SK-N-SH (cell line): ENCODE data around the gene ZNF407. TPM values are rescaled to one million over a fixed set of nuclear protein-coding genes. Genes with fewer than 3 reads are reported as not detected.

Source experiments
- CTCF ChIA-PET: fragments of 300-600, 350-600 bp; formaldehyde crosslinking; extraction: SDS; loops from one replicate; lab custom pipeline; 2021; lab: Yijun Ruan, JAX
- POLR2A ChIA-PET: fragments of 350-600 bp; sonication (Branson Sonifier 250); formaldehyde crosslinking; extraction: SDS; loops from one replicate; lab custom pipeline; 2020; ENCODE audit warnings: antibody characterized with exemption, inconsistent platforms; lab: Yijun Ruan, JAX
- DNase-seq: peaks from one replicate; pipeline ENCODE4 v3.0.0; 2012
- H2AFZ ChIP-seq: fragments of 200-600 bp; sonication (generic); 2 replicates; pipeline ENCODE4 v1.8.1; 2016; ENCODE audit warnings: antibody characterized with exemption, mild to moderate bottlenecking, low read depth
- H3F3A ChIP-seq: fragments of 200-600 bp; sonication (generic); replicated peaks from 2 replicates; pipeline ENCODE3; 2016; ENCODE audit warnings: antibody characterized with exemption, mild to moderate bottlenecking; ENCODE audit not compliant: insufficient read depth
- H3K27ac ChIP-seq, 2 experiments: fragments of 200-500 bp in 1 of 2; fragments of 200-600 bp in 1 of 2; sonication (Bioruptor generic) in 1 of 2; sonication (generic), shearing (Covaris generic) in 1 of 2; 2 replicates each; pipeline versions ENCODE4 v1.5.1 to v1.6.1; 2014 to 2016; ENCODE audit warnings: low read depth in 2 of 2, inconsistent platforms in 1 of 2, low read length in 1 of 2, mild to moderate bottlenecking in 1 of 2, mixed read lengths in 1 of 2
- H3K27me3 ChIP-seq: fragments of 200-600 bp; sonication (generic), shearing (Covaris generic); 2 replicates; pipeline ENCODE4 v1.6.1; 2016; ENCODE audit warnings: mixed run types; ENCODE audit not compliant: insufficient read depth
- H3K36me3 ChIP-seq, 2 experiments: fragments of 200-500 bp in 1 of 2; fragments of 200-600 bp in 1 of 2; sonication (Bioruptor generic) in 1 of 2; sonication (generic) in 1 of 2; replicated peaks in 1 of 2; 2 replicates each; pipeline versions ENCODE3 to v1.5.1; 2014 to 2016; ENCODE audit warnings: low read length in 1 of 2, mild to moderate bottlenecking in 1 of 2; ENCODE audit not compliant: insufficient read depth in 2 of 2, control insufficient read depth in 1 of 2
- H3K4me1 ChIP-seq, 2 experiments: fragments of 200-500 bp in 1 of 2; fragments of 200-600 bp in 1 of 2; sonication (Bioruptor generic) in 1 of 2; sonication (generic), shearing (Covaris generic) in 1 of 2; 2 replicates each; pipeline versions ENCODE4 v1.5.1 to v1.6.1; 2014 to 2016; ENCODE audit warnings: low read depth in 1 of 2, low read length in 1 of 2, mixed run types in 1 of 2; ENCODE audit not compliant: insufficient read depth in 2 of 2, control insufficient read depth in 1 of 2
- H3K4me2 ChIP-seq: fragments of 200-600 bp; sonication (generic), shearing (Covaris generic); 2 replicates; pipeline ENCODE4 v1.6.1; 2017; ENCODE audit warnings: mixed run types
- H3K4me3 ChIP-seq, 2 experiments: fragments of 200-500 bp in 1 of 2; fragments of 200-600 bp in 1 of 2; sonication (Bioruptor generic) in 1 of 2; sonication (generic), shearing (Covaris generic) in 1 of 2; 2 replicates each; pipeline versions ENCODE4 v1.5.1 to v1.8.1; 2014 to 2016; ENCODE audit warnings: low read depth in 2 of 2, inconsistent platforms in 1 of 2, low read length in 1 of 2, mild to moderate bottlenecking in 1 of 2, mixed read lengths in 1 of 2, moderate library complexity in 1 of 2
- H3K79me2 ChIP-seq: fragments of 200-600 bp; sonication (generic); 2 replicates; pipeline ENCODE4 v1.8.1; 2017; ENCODE audit warnings: mild to moderate bottlenecking; ENCODE audit not compliant: insufficient read depth
- H3K9ac ChIP-seq: fragments of 200-600 bp; sonication (generic); 2 replicates; pipeline ENCODE4 v1.6.1; 2017; ENCODE audit warnings: mixed run types
- H3K9me2 ChIP-seq: fragments of 200-600 bp; sonication (generic); 2 replicates; pipeline ENCODE4 v1.6.1; 2017; ENCODE audit warnings: mixed run types
- H3K9me3 ChIP-seq: fragments of 200-600 bp; sonication (generic); 2 replicates; pipeline ENCODE4 v1.6.1; 2017; ENCODE audit warnings: mixed run types, mild to moderate bottlenecking, moderate library complexity
- H4K20me1 ChIP-seq: fragments of 200-600 bp; sonication (generic); 2 replicates; pipeline ENCODE4 v1.6.1; 2017; ENCODE audit warnings: mild to moderate bottlenecking, mixed run types; ENCODE audit not compliant: insufficient read depth
- CHD2 ChIP-seq: fragments of 150-350 bp; IDR thresholded peaks from 2 replicates; pipeline ENCODE4 v1.6.1; 2018; ENCODE audit warnings: low read length; ENCODE audit not compliant: partially characterized antibody
- EZH2phosphoT487 ChIP-seq: fragments of 200-600 bp; sonication (generic); IDR thresholded peaks from 2 replicates; pipeline ENCODE4 v1.6.1; 2017; ENCODE audit warnings: low read depth, mixed run types, mild to moderate bottlenecking, antibody characterized with exemption, moderate library complexity, borderline replicate concordance
- FOXJ3 ChIP-seq: sonication (generic); formaldehyde crosslinking; IDR thresholded peaks from 2 replicates; pipeline ENCODE4 v1.5.1; 2020; ENCODE audit warnings: mild to moderate bottlenecking, missing genetic modification reagents
- FOXM1 ChIP-seq: IDR thresholded peaks from 2 replicates; pipeline ENCODE4 v1.4.0; 2012; ENCODE audit warnings: low read depth, mild to moderate bottlenecking
- GABPA ChIP-seq: IDR thresholded peaks from 2 replicates; pipeline ENCODE4 v1.4.0; 2012; ENCODE audit warnings: low read depth, mild to moderate bottlenecking
- GATA2 ChIP-seq: sonication (generic); formaldehyde crosslinking; IDR thresholded peaks from 2 replicates; pipeline ENCODE4 v1.5.0; 2020; ENCODE audit warnings: mild to moderate bottlenecking, missing genetic modification reagents
- MEF2A ChIP-seq: IDR thresholded peaks from 2 replicates; pipeline ENCODE4 v1.4.0; 2012; ENCODE audit warnings: low read depth, borderline replicate concordance
- NFIC ChIP-seq: IDR thresholded peaks from 2 replicates; pipeline ENCODE4 v1.4.0; 2012; ENCODE audit warnings: borderline replicate concordance
- RAD21 ChIP-seq: IDR thresholded peaks from 2 replicates; pipeline ENCODE4 v1.6.1; 2012; ENCODE audit warnings: mild to moderate bottlenecking, low read length
- RFX5 ChIP-seq: IDR thresholded peaks from 2 replicates; pipeline ENCODE4 v1.6.1; 2012; ENCODE audit warnings: mild to moderate bottlenecking, improper control_type of control experiment, low read length
- RXRA ChIP-seq: IDR thresholded peaks from 2 replicates; pipeline ENCODE4 v1.4.0; 2012; ENCODE audit warnings: low read depth, mild to moderate bottlenecking, borderline replicate concordance
- SMC3 ChIP-seq: IDR thresholded peaks from 2 replicates; pipeline ENCODE4 v1.6.1; 2012; ENCODE audit warnings: low read depth, low read length, improper control_type of control experiment
- YY1 ChIP-seq: IDR thresholded peaks from 2 replicates; pipeline ENCODE4 v1.4.0; 2012; ENCODE audit warnings: low read depth, mild to moderate bottlenecking
- WGBS: methylation state at CpG from one replicate; pipeline ENCODE4 v1.1.6; 2017; ENCODE audit warnings: low lambda C conversion rate; 5-methylcytosine and 5-hydroxymethylcytosine counted together
- polyA plus RNA-seq, 3 experiments: library from polyadenylated mRNA; depleted of rRNA; stranded (reverse); fragments of >200 nt; gene quantifications; 2 replicates each; pipeline ENCODE4 v1.2.3, GENCODE V29; 2012
- TF ChIP-seq, protein P1 (sequence below): IDR thresholded peaks from 2 replicates; pipeline ENCODE4 v1.6.1; 2012; ENCODE audit warnings: mild to moderate bottlenecking, low read depth, low read length, moderate library complexity
- TF ChIP-seq, protein P2 (sequence below): fragments of 200-600 bp; sonication (generic); IDR thresholded peaks from 2 replicates; pipeline ENCODE4 v1.6.1; 2017; ENCODE audit warnings: antibody characterized with exemption, mild to moderate bottlenecking, moderate library complexity
- TF ChIP-seq, protein P3 (sequence below): IDR thresholded peaks from 2 replicates; pipeline ENCODE4; 2012
- TF ChIP-seq, protein P4 (sequence below): IDR thresholded peaks from 2 replicates; pipeline ENCODE4 v1.4.0; 2012; ENCODE audit warnings: low read depth, borderline replicate concordance
- TF ChIP-seq, protein P5 (sequence below): IDR thresholded peaks from 2 replicates; pipeline ENCODE4 v1.4.0; 2012; ENCODE audit warnings: low read depth

Gene ZNF407
- polyA plus RNA-seq, 1 of the 3 experiments (the other 2 are of a cell fraction), result 2.6 TPM

DNA sequence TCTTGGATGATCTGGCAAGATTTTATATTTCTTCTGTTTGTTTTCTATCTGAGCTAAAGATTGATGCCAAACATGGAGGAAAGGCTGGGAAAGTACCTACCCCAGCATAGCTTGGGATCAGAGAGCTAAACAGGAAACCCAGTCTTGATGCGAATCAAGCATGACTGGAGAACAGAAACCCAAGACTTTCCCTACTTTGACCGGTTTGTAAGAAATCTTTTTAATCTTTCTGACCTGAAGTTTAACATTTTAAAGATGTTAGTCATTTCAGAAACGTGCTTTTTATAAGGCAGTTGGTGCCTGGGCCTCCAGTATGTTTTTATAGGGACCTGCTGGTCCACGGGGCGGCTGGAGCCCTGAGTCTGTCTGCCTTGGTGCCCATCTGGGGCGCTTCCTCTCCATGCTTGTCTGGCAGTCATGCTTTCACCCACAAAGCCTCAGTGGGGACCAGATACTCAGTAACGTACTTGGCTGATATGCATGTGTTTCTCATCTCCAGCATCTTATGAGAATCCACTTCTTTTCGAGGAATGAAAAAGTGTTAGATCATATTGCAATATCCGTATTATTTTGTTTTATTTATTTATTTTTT lies 344.7 kb downstream of the ZNF407 start:
- H3K9me2 ChIP-seq, result no peaks in the 10 kb centered on the region
- TF ChIP-seq, protein P1, sequence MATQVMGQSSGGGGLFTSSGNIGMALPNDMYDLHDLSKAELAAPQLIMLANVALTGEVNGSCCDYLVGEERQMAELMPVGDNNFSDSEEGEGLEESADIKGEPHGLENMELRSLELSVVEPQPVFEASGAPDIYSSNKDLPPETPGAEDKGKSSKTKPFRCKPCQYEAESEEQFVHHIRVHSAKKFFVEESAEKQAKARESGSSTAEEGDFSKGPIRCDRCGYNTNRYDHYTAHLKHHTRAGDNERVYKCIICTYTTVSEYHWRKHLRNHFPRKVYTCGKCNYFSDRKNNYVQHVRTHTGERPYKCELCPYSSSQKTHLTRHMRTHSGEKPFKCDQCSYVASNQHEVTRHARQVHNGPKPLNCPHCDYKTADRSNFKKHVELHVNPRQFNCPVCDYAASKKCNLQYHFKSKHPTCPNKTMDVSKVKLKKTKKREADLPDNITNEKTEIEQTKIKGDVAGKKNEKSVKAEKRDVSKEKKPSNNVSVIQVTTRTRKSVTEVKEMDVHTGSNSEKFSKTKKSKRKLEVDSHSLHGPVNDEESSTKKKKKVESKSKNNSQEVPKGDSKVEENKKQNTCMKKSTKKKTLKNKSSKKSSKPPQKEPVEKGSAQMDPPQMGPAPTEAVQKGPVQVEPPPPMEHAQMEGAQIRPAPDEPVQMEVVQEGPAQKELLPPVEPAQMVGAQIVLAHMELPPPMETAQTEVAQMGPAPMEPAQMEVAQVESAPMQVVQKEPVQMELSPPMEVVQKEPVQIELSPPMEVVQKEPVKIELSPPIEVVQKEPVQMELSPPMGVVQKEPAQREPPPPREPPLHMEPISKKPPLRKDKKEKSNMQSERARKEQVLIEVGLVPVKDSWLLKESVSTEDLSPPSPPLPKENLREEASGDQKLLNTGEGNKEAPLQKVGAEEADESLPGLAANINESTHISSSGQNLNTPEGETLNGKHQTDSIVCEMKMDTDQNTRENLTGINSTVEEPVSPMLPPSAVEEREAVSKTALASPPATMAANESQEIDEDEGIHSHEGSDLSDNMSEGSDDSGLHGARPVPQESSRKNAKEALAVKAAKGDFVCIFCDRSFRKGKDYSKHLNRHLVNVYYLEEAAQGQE, result no peak
- TF ChIP-seq RAD21, result no peak
- no peak for TF ChIP-seq NFIC
- TF ChIP-seq MEF2A, result no peak
- no peak for TF ChIP-seq FOXM1
- TF ChIP-seq GATA2, result no peak
- TF ChIP-seq GABPA, result no peak
- TF ChIP-seq RXRA, result no peak
- TF ChIP-seq SMC3, result no peak
- TF ChIP-seq, protein P2, sequence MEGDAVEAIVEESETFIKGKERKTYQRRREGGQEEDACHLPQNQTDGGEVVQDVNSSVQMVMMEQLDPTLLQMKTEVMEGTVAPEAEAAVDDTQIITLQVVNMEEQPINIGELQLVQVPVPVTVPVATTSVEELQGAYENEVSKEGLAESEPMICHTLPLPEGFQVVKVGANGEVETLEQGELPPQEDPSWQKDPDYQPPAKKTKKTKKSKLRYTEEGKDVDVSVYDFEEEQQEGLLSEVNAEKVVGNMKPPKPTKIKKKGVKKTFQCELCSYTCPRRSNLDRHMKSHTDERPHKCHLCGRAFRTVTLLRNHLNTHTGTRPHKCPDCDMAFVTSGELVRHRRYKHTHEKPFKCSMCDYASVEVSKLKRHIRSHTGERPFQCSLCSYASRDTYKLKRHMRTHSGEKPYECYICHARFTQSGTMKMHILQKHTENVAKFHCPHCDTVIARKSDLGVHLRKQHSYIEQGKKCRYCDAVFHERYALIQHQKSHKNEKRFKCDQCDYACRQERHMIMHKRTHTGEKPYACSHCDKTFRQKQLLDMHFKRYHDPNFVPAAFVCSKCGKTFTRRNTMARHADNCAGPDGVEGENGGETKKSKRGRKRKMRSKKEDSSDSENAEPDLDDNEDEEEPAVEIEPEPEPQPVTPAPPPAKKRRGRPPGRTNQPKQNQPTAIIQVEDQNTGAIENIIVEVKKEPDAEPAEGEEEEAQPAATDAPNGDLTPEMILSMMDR, result no peak
- TF ChIP-seq RFX5, result no peak
- no peak for TF ChIP-seq YY1
- no peak for TF ChIP-seq FOXJ3
- TF ChIP-seq, protein P3, sequence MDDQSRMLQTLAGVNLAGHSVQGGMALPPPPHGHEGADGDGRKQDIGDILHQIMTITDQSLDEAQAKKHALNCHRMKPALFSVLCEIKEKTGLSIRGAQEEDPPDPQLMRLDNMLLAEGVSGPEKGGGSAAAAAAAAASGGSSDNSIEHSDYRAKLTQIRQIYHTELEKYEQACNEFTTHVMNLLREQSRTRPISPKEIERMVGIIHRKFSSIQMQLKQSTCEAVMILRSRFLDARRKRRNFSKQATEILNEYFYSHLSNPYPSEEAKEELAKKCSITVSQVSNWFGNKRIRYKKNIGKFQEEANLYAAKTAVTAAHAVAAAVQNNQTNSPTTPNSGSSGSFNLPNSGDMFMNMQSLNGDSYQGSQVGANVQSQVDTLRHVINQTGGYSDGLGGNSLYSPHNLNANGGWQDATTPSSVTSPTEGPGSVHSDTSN, result no peak
- TF ChIP-seq, protein P4, sequence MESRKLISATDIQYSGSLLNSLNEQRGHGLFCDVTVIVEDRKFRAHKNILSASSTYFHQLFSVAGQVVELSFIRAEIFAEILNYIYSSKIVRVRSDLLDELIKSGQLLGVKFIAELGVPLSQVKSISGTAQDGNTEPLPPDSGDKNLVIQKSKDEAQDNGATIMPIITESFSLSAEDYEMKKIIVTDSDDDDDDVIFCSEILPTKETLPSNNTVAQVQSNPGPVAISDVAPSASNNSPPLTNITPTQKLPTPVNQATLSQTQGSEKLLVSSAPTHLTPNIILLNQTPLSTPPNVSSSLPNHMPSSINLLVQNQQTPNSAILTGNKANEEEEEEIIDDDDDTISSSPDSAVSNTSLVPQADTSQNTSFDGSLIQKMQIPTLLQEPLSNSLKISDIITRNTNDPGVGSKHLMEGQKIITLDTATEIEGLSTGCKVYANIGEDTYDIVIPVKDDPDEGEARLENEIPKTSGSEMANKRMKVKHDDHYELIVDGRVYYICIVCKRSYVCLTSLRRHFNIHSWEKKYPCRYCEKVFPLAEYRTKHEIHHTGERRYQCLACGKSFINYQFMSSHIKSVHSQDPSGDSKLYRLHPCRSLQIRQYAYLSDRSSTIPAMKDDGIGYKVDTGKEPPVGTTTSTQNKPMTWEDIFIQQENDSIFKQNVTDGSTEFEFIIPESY, result no peak
- no peak for TF ChIP-seq CHD2
- TF ChIP-seq, protein P5, sequence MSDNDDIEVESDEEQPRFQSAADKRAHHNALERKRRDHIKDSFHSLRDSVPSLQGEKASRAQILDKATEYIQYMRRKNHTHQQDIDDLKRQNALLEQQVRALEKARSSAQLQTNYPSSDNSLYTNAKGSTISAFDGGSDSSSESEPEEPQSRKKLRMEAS, result no peak
- TF ChIP-seq EZH2phosphoT487, result no peak
- H2AFZ ChIP-seq, result no peak overlapping the region
- H3F3A ChIP-seq, result peaks cover 4% of the 10 kb centered on the region
- no peak overlapping the region for H3K4me3 ChIP-seq
- no peaks in the 10 kb centered on the region for H3K9me3 ChIP-seq
- 82% methylated on average over 9 of the region's 9 CpGs for whole genome bisulfite sequencing
- DNase-seq, result no peak
- peaks cover 0 to 2% of the 10 kb centered on the region in 2 experiments; a peak in 3 of 4 replicates for H3K4me1 ChIP-seq
- H3K4me2 ChIP-seq, result no peak overlapping the region
- H3K27me3 ChIP-seq, result no peaks in the 10 kb centered on the region
- no peaks in the 10 kb centered on the region for H4K20me1 ChIP-seq
- H3K36me3 ChIP-seq, result no peaks in the 10 kb centered on the region
- H3K9ac ChIP-seq, result no peak overlapping the region
- peak overlapping the region in 1 of 2 experiments; percentile 13; a peak in 1 of 4 replicates for H3K27ac ChIP-seq
- ChIA-PET POLR2A (no interaction called here), CTCF (interaction anchor here (0.6 kb wide), 1 partner anchor 124 kb away, joined by 3 read pairs; no protein-coding TSS in a partner anchor)
- no peaks in the 10 kb centered on the region for H3K79me2 ChIP-seq
